Islet of Langerhans (tissue), 1 donor: ENCODE data around the gene SGCA.

Experiments used
- FAIRE-seq: peaks from one replicate; lab custom pipeline; 2011; peaks lifted over from hg19 to GRCh38; lab: Jason Lieb, UNC

SGCA gene

DNA sequence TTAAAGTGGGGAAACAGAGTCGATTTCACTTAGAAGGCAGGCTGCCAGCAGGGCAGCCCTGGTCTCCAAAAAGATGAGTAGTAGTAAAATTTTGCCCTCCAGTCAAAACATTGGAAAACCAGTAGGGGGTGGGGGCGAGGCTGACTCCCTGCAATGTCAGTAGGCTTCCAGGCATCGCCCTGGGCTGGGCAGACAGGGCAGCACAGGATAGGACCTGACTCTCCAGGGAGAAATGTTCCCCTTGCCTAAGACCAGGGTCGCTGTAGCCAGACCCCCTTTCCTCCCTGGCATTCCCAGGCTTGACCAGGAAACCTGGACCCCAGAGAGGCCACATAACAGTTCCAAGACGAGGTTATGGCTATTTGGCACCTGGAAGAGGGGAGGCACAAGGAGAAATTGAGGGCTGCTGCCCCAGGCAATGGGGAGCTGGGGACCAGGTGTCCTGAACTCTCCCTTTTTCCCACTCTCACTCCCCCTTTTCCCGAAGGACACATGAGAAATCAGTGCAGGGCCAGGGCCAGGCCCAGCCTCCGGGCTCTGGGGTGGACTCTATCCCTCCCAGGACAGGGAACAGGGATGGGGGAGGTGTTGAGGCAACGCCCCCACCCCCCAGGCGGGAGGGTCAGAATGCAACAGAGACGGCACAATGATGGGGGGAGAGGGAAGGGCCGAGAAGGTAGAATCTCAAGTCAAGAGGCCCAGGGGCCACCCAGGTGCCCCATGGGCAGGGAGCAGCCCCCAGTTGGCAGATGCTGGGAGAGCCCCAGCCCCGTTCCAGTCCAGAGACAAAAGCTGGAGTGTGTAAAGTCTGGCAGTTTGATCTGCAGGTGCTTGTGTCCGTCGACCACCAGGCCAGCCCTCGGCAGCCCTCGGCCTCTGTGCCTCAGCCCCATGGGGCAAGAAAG lies 31.3 kb upstream of the SGCA start:
- no peak for FAIRE-seq

DNA sequence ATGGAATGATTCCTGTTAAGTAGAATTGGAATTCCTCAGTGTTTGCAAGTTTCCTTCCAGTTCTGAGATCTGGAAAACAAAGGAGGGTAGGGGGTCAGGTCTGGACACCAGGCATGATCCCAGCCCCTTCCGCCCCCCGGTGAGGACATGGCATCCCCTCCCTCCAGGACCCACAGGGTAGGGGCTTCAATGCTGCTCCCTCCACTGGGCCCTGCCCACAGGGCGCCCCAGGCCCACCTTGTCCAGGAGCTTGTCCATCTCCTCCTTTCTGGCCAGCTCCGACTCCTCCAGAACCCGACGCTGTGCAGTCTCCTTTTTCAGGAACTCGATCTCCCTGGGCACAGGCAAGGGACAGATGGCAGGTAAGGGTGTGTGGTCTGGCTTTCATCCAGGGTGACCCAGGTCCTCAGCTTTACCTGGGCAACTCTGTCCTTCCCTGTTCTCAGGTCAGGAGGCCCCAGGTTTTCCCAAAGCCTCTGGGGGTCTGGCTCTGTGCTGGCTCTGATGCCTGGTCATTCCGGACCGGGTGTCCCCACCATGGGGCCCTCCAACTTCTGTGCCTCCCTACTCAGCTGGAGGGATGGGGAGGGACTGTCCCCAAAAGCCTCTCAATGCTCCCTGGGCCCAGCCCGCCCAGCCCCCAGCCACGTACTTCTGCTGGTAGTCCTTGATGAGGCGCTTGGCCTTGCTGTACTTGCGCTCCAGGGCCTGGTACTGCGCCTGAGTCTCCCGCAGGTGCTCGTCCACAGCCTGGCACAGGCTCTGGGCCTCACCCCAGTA lies 30.3 kb upstream of the SGCA start:
- FAIRE-seq: no peak

DNA sequence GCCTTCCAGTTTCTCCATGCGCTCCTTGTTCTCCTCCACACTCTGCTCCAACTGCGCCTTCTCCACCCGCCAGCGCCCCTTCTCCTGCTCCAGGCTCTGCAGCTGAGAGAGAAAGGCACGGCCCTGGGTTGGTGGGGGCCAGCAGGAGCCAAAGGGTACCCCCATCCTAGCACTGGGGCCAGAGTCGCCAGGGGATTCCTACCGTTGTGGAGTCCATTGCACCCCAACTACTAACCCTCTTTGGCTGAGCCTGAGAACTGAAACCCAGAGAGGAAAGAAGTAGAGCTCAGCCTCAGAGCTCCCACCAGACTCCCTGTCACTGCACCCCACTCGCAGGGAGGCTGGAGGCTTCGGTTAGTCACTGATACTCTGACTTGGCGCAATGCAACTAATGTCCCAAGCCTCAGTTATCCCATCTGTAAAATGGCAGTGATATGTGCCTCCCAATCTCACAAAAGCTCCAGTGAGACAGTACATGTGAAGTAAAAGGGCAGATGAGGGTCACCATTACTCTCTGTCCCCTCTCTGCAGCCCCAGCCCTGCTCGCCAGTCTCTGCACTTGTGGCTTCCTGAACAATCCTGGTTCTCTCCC lies 29.6 kb upstream of the SGCA start:
- no peak for FAIRE-seq

DNA sequence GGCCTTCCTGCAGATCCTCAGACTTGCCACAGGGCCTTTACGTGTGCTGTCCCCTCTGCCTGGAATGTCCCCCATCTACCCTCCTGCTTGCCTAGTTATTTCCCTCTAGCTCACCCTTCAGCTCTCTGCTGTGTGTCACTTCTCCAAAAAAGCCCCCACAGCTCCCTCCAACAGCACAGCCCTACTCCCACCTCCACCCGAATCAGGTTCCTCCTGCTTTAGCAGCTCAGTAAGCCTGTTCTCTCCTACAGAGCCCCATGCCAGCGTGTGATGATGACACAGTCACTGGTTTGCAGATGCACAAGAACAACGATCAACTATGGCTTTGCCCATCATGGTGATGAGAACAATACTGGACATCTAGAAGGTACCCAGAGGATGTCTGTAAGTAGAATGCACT lies 28.8 kb upstream of the SGCA start:
- no peak for FAIRE-seq

DNA sequence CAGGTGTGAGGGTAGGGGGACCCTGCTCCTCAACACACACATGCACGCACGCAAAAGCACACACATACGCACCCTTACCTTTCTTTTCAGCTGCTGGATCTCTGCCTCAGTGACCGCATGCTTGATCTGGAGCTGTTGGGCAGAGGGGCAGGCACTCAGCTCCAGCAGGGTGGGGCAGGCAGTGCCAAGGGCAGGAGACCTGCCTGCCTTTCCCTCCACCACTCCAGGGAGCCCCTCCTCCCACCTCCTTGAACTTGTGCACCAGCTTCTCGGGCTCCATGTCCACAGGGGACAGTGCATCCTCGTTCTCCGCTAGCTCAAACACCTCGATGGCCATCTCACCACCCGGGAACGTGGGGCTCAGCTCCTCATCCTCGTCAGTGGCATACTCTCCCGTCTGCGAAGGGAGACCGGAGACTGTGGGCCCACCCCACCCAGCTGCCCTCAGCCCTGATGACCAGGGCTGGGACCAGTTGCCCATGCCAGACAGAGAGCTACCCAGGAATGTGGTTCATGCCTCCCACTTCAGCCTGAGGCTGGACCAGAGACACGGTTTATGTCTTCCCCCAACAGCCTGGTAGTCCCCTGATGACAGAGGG lies 26.5 kb upstream of the SGCA start:
- FAIRE-seq: no peak

DNA sequence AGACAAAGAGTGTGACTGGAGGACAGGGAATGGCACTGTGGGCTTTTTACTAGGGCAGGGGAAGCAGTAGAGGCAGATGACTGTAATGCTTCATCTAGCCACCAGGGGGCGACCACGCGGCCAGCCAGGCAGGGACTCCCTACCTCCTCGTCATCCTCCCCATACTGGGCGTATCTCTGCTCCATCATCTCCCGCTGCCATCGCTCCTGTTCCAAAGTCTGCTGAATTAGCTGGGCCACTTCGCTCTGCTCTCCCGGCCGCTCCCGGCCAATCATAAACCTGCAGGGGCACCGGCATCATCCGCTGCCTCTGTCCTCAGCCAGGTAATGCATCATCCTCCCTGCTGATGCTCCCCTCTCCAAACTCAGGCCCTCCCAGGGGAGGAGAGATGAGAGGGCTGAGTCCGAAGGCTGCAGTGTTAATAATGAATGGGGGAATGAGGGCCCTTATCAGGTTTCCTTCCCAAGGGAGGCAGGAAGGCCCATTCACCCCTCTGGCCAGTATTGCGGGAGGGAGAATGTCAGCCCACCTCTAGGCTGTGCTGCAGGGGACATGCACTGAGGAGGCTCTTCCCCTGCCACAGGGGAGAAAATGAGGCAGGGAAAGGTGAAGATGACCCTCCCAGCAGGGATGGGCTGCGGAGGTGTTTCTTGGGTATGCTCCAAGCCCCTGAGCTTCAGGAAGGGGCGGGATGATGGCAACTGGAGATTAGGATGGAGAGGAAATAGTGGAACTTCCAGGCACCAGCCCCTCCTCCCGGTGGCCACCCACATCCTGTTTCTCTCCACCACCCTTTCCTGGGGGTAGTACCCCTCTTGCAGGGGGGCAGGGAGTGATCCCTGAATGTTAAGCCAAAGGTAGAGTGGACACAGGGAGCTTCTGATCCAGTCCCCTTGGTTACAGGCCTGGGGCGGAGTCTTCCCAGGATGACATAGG lies 25.6 kb upstream of the SGCA start:
- FAIRE-seq: no peak

DNA sequence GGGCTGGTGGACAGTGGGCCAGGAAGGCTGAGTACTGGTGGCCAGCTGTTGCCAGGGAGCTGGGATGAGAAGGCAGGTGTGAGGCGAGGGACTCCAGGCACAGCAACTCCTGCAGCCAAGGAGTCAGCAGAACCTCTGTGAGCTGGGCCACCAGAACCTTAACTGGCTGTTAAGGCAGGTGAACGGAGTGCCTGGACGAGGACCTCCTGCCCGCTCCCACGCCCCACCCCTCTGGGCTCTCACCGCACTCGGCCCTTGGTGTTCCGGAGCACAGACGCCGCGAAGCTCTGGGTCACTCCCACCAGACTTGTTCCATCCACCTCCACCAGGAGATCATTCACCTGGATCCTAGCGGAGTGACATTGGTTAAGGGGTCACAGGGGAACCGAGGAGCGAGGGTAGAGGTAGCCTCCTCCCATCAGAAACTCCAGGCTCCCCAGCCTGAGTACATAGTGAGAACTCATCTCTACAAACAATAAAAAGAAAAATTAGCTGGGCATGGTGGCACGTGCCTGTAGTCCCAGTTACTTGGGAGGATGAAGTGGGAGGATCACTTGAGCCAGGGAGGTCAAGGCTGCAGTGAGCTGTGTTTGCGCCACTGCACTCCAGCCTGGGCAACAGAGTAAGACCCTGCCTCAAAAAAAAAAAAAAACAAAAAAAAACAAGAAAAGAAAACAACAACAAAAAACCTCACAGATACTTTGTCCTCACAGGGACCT lies 24.6 kb upstream of the SGCA start:
- FAIRE-seq: no peak

DNA sequence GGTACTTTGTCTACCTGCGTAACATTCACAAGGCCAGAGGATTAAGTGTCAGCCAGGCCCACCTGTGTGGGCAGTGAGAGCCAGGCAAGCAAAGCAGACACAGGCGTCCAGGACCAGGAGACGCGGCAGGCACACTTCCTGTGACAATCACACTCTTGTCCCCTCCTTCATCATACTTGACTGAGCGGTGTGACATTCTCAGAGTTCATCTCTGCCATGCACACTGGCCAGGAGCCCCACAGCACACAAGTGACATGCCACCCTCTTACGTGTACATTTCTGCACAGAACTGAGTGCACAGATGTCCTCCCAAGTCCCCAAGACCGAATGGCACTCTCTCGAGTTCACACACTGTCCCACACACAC lies 24.1 kb upstream of the SGCA start:
- FAIRE-seq: no peak

DNA sequence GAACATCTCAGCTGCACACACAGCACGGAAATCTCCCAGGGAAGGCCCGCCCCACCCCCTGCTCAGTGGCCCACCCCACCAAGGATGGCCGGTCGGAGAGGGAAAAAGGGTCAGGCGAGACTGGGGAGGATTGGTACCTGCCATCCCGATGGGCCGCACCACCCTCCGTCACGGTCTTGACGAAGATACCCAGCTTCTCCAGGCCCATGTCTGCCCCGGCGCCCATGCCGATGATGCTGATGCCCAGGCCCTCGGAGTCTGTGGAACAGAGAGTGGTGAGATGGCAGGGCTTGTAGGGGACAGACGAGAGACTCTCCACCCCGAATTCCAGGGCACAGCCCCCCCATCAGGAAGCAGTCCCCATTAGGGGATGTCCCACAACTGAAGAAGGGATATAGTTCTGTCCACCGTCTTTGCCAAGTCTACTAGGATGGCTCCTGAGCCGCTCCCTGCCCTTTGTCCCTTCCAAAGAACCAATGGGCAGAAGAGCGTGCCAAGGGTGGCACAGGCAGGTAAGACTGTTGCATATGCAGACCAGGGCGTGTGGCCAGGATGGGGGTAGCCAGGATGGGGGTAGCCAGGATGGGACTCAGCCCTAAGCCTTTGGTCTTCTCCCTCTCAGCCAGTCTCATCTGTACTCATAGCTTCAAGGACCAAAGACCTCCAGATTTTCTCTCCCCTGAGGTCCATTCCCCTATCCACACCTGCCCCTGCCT lies 22.2 kb upstream of the SGCA start:
- no peak for FAIRE-seq

DNA sequence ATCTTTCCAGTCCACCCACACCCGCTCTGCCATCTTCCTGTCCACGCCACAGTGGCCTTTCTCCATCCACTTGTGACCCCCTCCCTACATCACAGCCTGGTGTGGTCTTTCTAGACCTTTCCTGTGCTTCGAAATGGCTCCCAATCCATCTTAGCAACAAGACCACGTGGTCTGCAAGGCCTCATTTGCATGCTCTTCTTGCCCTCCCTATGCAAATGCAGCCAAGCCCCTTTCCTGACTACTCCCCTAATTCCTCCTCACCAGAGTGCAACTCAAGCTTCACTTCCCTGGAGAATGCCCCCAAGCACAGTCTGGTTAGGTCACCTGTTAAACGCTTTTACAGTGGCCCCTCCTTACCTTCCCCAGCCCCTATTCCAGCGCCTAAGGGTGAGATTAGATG lies 21.4 kb upstream of the SGCA start:
- no peak for FAIRE-seq

DNA sequence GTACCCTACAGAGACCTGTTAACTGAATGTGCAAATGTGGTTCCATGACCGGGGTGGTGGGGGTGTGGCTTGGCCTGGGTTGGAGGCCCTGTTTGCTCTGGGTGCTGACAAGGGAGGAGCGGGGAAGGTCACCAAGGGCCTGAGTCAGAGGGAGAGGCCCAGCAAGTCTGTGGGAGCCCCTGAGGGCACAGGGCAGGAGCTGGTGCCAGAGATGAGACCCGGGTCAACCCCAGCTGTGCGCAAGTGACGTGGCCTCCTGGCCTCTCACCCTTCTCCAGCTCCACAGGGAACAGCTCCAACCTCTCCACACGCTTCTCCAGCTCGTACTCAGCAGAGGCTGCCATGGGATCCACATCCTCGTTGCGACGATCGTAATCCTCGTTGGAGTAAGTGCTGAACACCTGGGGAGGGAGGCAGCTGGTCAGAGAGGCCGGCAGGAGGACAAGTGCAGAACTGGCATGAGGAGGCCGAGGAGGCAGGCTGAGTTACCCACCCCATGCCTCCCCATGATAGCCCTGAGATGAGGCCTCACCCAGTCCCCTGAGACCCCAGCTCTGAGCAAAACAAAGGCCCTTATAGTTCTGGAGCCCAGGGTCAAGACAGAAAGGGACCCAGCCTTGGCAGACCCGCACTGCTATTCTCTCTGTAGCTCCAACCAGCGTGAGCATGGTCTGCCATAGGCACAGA lies 20.8 kb upstream of the SGCA start:
- FAIRE-seq: no peak

DNA sequence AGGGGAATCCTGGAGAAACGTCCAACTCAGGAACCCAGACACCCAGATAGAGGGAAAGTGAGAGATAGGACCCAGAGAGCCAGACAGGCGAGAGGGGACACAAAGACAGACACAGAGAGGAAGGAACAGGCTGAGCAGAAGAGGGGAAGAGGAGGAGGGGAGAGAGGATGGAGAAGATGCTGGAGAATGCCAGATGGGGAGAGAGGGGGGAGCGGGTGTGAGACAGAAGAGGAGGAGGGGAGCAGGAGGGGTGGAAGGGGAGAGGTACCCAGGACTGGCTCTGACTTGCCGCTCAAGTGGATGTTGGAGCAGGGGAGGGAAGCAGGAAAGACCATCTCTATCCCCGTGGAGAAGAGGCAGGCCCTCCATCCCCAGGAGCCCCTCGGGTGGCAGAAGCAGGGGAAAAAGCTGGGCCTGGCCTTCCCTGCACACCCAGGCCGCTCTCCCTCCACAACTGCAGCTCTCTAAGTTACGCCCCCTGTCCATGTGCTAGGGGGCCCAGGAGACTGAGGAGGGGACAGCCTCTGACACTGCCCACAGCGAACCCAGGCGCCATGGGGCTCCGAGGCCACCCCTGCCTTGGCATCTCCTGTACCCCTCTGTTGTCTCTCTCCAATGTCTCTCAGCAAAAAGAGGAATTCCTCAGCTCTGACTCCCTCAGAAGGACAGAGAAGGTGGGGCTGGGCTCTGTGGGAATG lies 20.1 kb upstream of the SGCA start:
- no peak for FAIRE-seq

DNA sequence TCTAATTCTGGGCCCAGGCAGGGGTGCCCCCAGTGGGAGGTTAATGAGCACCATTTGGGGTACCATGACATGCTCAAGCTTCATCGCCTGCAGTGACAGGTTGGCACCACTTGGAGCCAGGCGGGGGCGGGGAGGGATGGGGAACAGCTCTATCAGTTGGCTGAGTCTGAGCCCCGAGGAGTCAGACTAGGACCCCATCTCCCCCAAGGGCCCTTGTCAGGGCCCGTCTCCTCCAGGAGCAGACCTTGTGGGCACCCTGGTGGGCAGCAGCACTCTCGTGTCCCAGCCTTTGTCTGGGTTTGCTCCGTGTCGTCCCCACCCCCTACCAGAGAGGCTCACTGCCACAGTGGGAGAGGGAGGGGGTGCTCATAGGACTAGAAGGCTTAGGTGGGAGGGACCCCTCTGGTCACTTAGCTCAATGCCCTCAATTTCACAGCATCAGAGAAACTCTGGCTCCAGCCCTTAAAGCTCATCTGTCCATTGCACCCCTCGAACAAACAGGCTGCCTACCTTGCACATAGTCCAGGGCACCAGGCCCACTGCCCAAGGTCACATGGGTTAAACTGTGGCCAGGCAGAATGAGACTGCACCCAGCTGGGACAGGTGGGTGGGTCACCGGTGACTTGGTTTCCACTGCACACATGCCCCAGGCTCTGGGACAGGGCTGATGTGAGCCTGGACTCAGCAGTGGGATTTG lies 19.4 kb upstream of the SGCA start:
- FAIRE-seq: no peak

DNA sequence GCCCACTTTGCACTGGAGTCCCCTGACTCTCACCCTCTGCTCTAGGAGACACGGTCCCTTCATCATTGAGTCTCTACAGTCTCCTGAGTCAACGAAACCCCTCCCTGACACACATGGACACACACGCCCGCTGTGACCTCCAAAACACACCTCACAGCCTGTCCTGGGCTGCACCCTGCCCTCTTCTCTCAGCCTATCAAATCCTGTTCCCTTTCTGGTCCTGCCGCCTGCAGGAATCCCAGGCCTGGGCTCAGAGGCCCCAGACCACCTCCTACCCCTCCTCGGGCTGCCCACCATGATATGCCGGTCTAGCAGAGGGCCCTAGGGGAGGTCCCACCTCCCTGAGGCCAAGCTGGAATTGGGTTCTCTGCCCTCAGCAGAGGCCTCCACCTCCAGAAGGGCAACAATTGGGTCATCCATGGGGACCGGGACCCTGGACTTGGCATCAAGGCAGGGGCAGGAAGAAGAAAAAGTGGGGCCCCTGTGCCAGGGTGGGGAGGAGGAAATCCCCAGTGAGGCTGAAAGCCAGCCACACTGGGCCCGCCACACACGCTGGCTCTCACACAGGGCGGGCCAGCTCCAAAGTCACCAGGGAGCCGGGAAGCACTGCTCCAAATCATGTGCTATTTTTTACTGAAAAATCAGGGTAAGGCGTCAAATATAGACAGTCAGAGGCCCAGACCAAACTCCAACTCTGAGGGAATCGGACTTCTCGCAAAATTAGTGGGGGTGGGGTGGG lies 18.7 kb upstream of the SGCA start:
- FAIRE-seq: no peak

DNA sequence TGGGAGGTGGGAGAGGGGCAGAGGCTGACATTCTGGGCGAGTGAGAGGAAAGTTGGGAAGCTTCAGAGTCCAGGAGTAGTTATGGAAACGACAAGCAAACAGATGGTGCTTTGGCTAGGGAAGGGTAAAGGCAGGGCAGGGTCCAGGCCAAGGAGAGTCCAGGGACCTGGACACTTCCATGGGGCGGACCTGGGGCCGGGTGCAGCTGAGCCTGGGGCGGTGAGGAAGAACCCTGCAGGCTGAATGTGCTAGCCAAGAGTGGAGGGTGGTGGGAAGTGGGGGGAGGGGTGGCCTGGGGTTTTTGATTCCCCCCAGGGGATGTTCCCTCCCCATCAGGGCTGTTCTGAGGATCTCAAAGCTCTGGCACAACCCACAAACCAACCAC lies 18.0 kb upstream of the SGCA start:
- no peak for FAIRE-seq

DNA sequence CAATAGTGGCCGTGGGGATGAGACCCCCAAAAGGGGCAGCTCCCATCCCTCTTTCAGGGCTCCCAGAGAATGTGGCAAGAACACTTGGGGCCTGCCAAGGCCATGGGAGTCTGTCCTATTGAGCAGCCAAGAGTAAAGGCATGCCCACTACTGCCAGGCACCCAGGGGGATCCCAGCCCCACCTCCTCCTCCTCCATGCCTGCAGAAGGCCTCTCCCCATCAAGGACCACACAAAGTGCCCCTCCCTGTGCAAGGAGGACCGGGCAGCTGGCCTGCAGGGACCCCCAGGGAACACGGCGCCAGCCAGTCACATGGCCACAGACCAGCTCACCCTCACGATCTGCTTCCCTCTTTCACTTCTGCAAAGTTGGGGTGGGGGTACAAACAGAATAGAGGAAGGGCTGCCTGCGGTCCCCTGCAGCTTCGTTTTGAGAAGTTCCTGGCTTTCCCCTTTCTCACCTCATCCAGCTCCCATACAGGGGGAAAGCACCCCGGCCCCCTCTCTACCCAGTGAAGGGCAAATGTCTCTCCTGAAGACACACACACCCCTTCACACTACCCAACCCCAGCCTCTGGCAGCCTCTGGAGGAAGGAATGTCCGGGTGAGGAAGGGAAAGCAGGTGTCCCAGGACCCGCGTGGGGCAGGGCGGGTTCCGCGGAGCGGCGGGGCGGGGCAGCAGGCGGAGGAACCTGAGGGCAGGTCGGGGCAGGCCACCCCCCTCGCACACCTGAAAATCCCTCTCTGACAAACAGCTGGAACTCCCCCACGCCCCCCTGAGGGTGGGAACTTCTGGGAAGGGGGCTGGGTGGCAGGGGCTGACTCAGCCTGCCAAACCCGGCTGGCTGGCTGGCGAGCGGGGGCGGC lies 17.3 kb upstream of the SGCA start:
- FAIRE-seq: no peak

DNA sequence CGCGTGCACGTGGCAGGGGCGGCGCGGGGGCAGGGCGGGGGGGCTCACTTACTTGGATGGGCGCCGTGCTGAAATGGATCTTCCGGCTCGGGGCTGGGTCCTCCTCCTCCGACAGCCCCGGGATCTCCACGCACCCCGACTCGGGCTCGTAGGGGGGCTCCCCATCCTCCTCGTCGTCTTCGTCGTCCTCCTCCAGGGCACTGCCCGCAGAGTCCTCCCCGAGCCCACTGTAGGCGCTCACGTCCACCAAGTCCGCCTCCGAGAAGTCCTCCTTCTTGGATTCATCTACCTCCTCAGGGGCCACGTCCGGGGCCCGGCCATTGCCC lies 16.8 kb upstream of the SGCA start:
- FAIRE-seq: no peak
